ENCODE data around the gene CCDC9B.
A peak's percentile ranks its signal among the peaks of the same experiment; 100 is the strongest.

Gene CCDC9B

DNA sequence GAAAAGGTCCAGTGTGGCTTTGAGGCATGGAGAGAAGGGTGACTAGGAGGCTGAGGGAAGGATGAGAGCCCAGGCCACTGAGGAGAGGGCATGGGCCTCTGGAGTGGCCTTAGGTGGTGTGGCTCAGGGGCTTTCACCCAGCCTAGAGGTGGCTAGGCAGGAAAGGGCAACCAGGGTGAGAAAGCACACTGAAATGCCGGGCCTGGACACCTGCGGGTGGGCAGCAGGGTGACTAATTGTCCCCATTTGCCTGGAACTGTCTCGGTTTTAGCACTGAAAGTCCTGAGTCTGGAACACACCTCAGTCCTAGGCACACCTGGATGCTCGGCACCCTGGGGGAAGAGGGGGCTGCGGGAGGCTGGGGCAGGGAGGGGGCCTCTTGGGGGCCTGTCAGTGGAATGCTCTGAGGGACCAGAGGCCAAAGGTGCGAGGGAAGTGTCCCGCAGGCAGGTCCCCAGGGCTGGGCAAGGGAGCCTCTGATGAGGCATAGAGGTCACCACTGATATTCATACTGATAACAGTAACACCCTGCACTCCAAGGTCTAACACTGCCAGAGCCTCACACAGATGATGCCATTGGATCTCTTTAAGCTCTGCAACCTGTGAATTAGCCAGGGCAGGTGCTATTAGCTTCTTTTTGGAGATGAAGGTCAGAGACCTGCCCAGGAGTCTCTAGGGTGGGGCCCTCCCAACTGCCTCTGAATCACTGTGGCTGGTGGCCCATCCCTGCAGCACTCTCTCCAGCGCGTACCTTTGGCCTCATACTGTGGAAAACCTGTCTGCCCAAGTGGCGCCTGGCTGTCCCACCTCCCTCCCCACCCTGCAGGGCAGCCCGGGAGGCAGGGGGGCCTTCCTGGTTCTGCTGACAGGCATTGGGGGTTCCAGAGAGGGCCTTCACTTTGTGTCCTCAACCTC lies 7.1 kb upstream of the CCDC9B start:
- no peak overlapping the region for H3K4me3 ChIP-seq (ENCODE audit: low read depth, low read length)
- TF ChIP-seq, protein P1, sequence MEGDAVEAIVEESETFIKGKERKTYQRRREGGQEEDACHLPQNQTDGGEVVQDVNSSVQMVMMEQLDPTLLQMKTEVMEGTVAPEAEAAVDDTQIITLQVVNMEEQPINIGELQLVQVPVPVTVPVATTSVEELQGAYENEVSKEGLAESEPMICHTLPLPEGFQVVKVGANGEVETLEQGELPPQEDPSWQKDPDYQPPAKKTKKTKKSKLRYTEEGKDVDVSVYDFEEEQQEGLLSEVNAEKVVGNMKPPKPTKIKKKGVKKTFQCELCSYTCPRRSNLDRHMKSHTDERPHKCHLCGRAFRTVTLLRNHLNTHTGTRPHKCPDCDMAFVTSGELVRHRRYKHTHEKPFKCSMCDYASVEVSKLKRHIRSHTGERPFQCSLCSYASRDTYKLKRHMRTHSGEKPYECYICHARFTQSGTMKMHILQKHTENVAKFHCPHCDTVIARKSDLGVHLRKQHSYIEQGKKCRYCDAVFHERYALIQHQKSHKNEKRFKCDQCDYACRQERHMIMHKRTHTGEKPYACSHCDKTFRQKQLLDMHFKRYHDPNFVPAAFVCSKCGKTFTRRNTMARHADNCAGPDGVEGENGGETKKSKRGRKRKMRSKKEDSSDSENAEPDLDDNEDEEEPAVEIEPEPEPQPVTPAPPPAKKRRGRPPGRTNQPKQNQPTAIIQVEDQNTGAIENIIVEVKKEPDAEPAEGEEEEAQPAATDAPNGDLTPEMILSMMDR (IDR thresholded peaks at IDR 0.05; ENCODE audit: low read depth, low read length) = no peak

- no peak overlapping the region for H3K4me3 ChIP-seq (ENCODE audit: low read depth, low read length)
- TF ChIP-seq, protein P1 (IDR thresholded peaks at IDR 0.05; ENCODE audit: low read depth, low read length) = no peak
These were observed 6.1 kb upstream of the CCDC9B start for GRCh38 chr15:40346579-40347558.

DNA sequence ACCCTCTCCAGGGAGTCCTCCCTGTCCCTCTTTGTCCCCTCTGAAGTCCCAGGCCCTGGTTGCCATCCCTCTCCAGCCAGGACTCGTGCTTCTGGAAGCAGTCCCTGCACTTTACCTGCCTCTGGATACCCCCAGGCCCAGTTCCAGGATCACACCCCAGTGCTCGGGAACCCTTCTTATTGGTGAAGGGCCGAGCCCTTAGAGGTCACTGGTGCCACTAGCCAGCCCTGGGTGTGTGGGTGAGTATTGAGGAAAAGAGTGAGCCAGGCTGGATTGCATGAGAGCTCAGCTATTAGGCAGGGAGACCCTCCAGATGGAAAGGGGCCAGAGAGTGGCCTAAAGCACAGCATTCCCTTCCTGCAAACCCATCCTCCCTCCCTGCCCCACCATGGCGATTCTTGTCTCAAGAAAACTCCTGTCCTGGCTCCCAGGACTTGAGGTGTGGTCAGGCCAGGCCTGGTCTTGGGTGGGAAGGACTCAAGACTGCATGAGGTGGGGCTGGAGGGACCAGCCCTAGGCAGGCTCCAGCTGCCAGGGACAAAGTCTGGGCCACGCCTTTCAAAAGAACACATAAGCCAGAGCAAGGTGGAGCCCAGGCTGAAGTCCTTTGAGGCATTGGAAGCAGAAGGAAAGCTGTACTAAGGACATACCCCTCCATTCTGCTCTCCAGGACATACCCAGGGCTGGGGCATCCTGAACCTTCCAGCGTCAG lies 5.3 kb upstream of the CCDC9B start:
- TF ChIP-seq, protein P1 (IDR thresholded peaks at IDR 0.05; ENCODE audit: low read depth, low read length) = 0 out of 2 replicates have a peak, but pooled peaks have one; percentile 6
- no peak overlapping the region for H3K4me3 ChIP-seq (ENCODE audit: low read depth, low read length)

DNA sequence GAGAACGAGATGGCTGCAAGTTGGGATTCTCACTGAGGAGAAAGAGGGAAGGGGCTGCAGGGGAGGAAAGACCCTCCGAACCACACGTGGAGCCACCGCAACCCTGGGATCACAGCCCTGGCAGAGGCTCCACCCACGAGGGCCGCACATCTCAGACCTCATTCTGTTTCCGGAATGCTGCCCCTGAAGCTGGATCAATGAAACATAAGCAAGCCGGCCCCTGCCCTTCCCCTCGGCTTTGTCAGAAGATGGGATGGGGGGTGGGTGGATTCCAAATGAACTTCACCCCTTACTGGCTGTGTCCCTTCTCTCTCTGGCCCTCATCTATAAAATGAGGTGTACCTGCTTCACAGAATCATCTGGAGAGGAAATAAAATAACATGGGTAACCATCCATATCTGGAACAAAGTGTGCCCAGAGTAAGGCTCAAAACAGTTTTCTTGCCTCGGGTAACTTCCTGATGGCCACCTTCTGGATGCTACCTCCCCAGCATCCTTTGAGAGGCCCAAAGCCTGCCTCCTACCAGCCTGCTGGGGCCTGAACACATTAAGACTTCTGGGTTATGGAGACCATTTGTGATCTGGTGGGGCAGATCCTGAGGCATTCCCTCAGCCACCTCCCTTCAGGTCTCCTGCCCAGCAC lies 4.6 kb upstream of the CCDC9B start:
- TF ChIP-seq, protein P1 (IDR thresholded peaks at IDR 0.05; ENCODE audit: low read depth, low read length) = no peak
- no peak overlapping the region for H3K4me3 ChIP-seq (ENCODE audit: low read depth, low read length)

DNA sequence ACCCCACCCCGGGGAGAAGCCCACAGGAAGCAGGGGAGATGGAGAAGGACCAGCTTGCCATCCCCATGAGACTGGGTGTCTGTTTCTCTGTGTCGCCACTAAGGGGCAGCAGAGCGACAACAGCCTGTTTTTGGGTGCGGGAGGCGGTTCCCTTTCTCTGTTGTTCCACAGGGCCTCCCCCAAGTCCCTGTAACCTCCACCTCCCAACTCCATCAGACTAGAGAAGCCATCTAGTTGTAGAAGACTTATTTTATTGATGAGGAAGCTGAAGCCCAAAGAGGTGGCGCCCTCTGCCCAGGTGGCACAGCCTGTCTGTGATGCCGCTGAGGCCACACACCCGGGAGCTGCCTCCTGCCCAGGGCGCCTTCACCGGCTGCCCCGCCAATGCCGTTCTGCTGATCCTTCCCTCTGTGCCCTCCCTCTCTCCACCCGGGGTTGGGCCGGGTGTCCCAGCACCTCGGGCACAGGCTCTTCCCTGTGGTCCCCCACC lies 3.9 kb upstream of the CCDC9B start:
- no peak overlapping the region for H3K4me3 ChIP-seq (ENCODE audit: low read depth, low read length)
- TF ChIP-seq, protein P1 (IDR thresholded peaks at IDR 0.05; ENCODE audit: low read depth, low read length) = peak; percentile 81

- no peak overlapping the region for H3K4me3 ChIP-seq (ENCODE audit: low read depth, low read length)
- TF ChIP-seq, protein P1 (IDR thresholded peaks at IDR 0.05; ENCODE audit: low read depth, low read length) = no peak
These were observed 3.5 kb upstream of the CCDC9B start for GRCh38 chr15:40344217-40344616.
